ES-I3 (cell line): ENCODE measurements around the gene SCNN1A.
"Not testable (repeated sequence)": the region's sequence is repeated elsewhere in the genome, so short reads cannot be mapped to it uniquely, and the experiment has no call there.

ENCODE experiments used
- H3K36me3 ChIP-seq: 2 replicates; pipeline ENCODE4 v1.6.1; 2013; ENCODE audit warnings: mild to moderate bottlenecking, low read length, control low read depth, moderate library complexity; ENCODE audit not compliant: insufficient read depth
- H3K4me1 ChIP-seq: 2 replicates; pipeline ENCODE4 v1.6.1; 2013; ENCODE audit warnings: mild to moderate bottlenecking, control low read depth, low read length; ENCODE audit not compliant: insufficient read depth
- H3K9ac ChIP-seq: 2 replicates; pipeline ENCODE4 v1.6.1; 2013; ENCODE audit warnings: low read depth, mild to moderate bottlenecking, low read length, moderate library complexity
- H3K9me3 ChIP-seq: 2 replicates; pipeline ENCODE4 v1.6.1; 2013; ENCODE audit warnings: mild to moderate bottlenecking, low read length, moderate library complexity; ENCODE audit not compliant: control insufficient read depth, insufficient read depth

The SCNN1A gene

GRCh38 chr12:6340032-6340638 is 35.2 kb downstream of the SCNN1A start:
- no peaks in the 10 kb centered on the region for H3K9me3 ChIP-seq
- H3K36me3 ChIP-seq: no peaks in the 10 kb centered on the region; the same call in 1 of the 2 replicates
- peak overlapping the region; percentile 81 for H3K9ac ChIP-seq
- H3K4me1 ChIP-seq: peaks cover 51% of the 10 kb centered on the region

GRCh38 chr12:6338955-6339354 is 36.4 kb downstream of the SCNN1A start:
- peaks cover 56% of the 10 kb centered on the region for H3K4me1 ChIP-seq
- peak overlapping the region; percentile 6; the same call in 1 of the 2 replicates for H3K9ac ChIP-seq
- peaks cover 6% of the 10 kb centered on the region; the same call in 1 of the 2 replicates for H3K36me3 ChIP-seq

GRCh38 chr12:6338536-6338935 is 36.8 kb downstream of the SCNN1A start:
- H3K36me3 ChIP-seq, H3K9me3 ChIP-seq, H3K9ac ChIP-seq: not testable (repeated sequence)
- peaks cover 52% of the 10 kb centered on the region for H3K4me1 ChIP-seq

More at GRCh38 chr12:6338955-6339354, 36.4 kb downstream of the SCNN1A start:
- H3K9me3 ChIP-seq: no peaks in the 10 kb centered on the region

GRCh38 chr12:6337958-6338433 is 37.4 kb downstream of the SCNN1A start:
- Histone ChIP-seq H3K9ac (no peak overlapping the region; the same call in 1 of the 2 replicates), H3K4me1 (peaks cover 48% of the 10 kb centered on the region), H3K9me3 (no peaks in the 10 kb centered on the region), H3K36me3 (peaks cover 12% of the 10 kb centered on the region)

- peaks cover 41% of the 10 kb centered on the region for H3K4me1 ChIP-seq
- H3K9ac ChIP-seq: peak overlapping the region; percentile 52
- peaks cover 19% of the 10 kb centered on the region for H3K36me3 ChIP-seq
- H3K9me3 ChIP-seq: no peaks in the 10 kb centered on the region
Observed at GRCh38 chr12:6336889-6337853, 38.2 kb downstream of the SCNN1A start.

GRCh38 chr12:6336079-6336888 is 39.1 kb downstream of the SCNN1A start:
- Histone ChIP-seq H3K9ac (peak overlapping the region; percentile 52), H3K4me1 (peaks cover 38% of the 10 kb centered on the region), H3K9me3 (no peaks in the 10 kb centered on the region), H3K36me3 (peaks cover 21% of the 10 kb centered on the region)

GRCh38 chr12:6335451-6336078 is 39.8 kb downstream of the SCNN1A start:
- peak overlapping the region; percentile 52 for H3K9ac ChIP-seq
- no peaks in the 10 kb centered on the region for H3K9me3 ChIP-seq
- peaks cover 38% of the 10 kb centered on the region for H3K4me1 ChIP-seq
- H3K36me3 ChIP-seq: peaks cover 24% of the 10 kb centered on the region

GRCh38 chr12:6334940-6335450 is 40.4 kb downstream of the SCNN1A start:
- peaks cover 38% of the 10 kb centered on the region for H3K4me1 ChIP-seq

GRCh38 chr12:6334359-6334758 is 41.0 kb downstream of the SCNN1A start:
- peaks cover 37% of the 10 kb centered on the region for H3K4me1 ChIP-seq
- peaks cover 27% of the 10 kb centered on the region for H3K36me3 ChIP-seq
- H3K9me3 ChIP-seq: no peaks in the 10 kb centered on the region
- H3K9ac ChIP-seq: no peak overlapping the region

More at GRCh38 chr12:6334940-6335450, 40.4 kb downstream of the SCNN1A start:
- Histone ChIP-seq H3K9me3 (no peaks in the 10 kb centered on the region), H3K9ac (peak overlapping the region; percentile 52; the same call in 1 of the 2 replicates), H3K36me3 (peaks cover 24% of the 10 kb centered on the region)

GRCh38 chr12:6333566-6333965 is 41.8 kb downstream of the SCNN1A start:
- Histone ChIP-seq H3K9ac (no peak overlapping the region), H3K36me3 (peaks cover 27% of the 10 kb centered on the region), H3K4me1 (peaks cover 29% of the 10 kb centered on the region), H3K9me3 (no peaks in the 10 kb centered on the region)

- peaks cover 27% of the 10 kb centered on the region for H3K4me1 ChIP-seq
Observed at GRCh38 chr12:6333029-6333428, 42.3 kb downstream of the SCNN1A start.

GRCh38 chr12:6332459-6332858 is 42.9 kb downstream of the SCNN1A start:
- H3K9me3 ChIP-seq: no peaks in the 10 kb centered on the region
- H3K9ac ChIP-seq: no peak overlapping the region
- peaks cover 31% of the 10 kb centered on the region for H3K36me3 ChIP-seq
- H3K4me1 ChIP-seq: peaks cover 27% of the 10 kb centered on the region

More at GRCh38 chr12:6333029-6333428, 42.3 kb downstream of the SCNN1A start:
- peaks cover 29% of the 10 kb centered on the region for H3K36me3 ChIP-seq
- H3K9ac ChIP-seq: no peak overlapping the region
- no peaks in the 10 kb centered on the region for H3K9me3 ChIP-seq

GRCh38 chr12:6330999-6331714 is 44.2 kb downstream of the SCNN1A start:
- Histone ChIP-seq H3K9me3 (no peaks in the 10 kb centered on the region), H3K9ac (no peak overlapping the region), H3K4me1 (peaks cover 32% of the 10 kb centered on the region), H3K36me3 (peaks cover 31% of the 10 kb centered on the region)
